SU-DHL-6 (cell line): ENCODE measurements around the gene FTCDNL1.

Experiments
- H2AFZ ChIP-seq: fragments of 200-600 bp; sonication (generic); 2 replicates; pipeline ENCODE4 v1.6.1; 2014; ENCODE audit warnings: low read depth, mild to moderate bottlenecking, moderate library complexity, mixed read lengths, antibody characterized with exemption, low read length; ENCODE audit not compliant: severe bottlenecking
- H3F3A ChIP-seq: fragments of 200-600 bp; shearing (Covaris generic); 2 replicates; pipeline ENCODE4 v1.6.0; 2016; ENCODE audit warnings: antibody characterized with exemption, mild to moderate bottlenecking; ENCODE audit not compliant: insufficient read depth
- H3K27ac ChIP-seq: fragments of 200-600 bp; sonication (generic); 2 replicates; pipeline ENCODE4 v1.5.1; 2016; ENCODE audit warnings: low read depth, mild to moderate bottlenecking, low read length, moderate library complexity, mixed read lengths
- H3K27me3 ChIP-seq: fragments of 200-600 bp; sonication (generic), shearing (Covaris generic); 2 replicates; pipeline ENCODE4 v1.6.0; 2014; ENCODE audit warnings: mild to moderate bottlenecking, low read length
- H3K36me3 ChIP-seq: fragments of 200-600 bp; sonication (generic); 2 replicates; pipeline ENCODE4 v1.6.1; 2014; ENCODE audit warnings: mild to moderate bottlenecking, low read length, mixed read lengths
- H3K4me2 ChIP-seq: fragments of 300-600, 200-600 bp; shearing (Covaris generic), sonication (generic); 2 replicates; pipeline ENCODE4 v1.6.0; 2014; ENCODE audit warnings: low read length, low read depth, mild to moderate bottlenecking; ENCODE audit not compliant: poor library complexity, severe bottlenecking
- H3K4me3 ChIP-seq: fragments of 200-600 bp; sonication (generic); 2 replicates; pipeline ENCODE4 v1.5.1; 2014; ENCODE audit warnings: antibody characterized with exemption, low read length, mild to moderate bottlenecking, mixed read lengths; ENCODE audit not compliant: insufficient read depth, poor library complexity, severe bottlenecking
- H3K79me2 ChIP-seq: fragments of 200-600 bp; sonication (generic); 2 replicates; pipeline ENCODE4 v1.6.1; 2014; ENCODE audit warnings: mild to moderate bottlenecking, low read length, moderate library complexity; ENCODE audit not compliant: insufficient read depth
- H3K9ac ChIP-seq: fragments of 200-600 bp; sonication (generic); 2 replicates; pipeline ENCODE4 v1.7.0; 2014; ENCODE audit warnings: mild to moderate bottlenecking, low read length
- H3K9me2 ChIP-seq: fragments of 200-600 bp; sonication (generic); replicated peaks from 2 replicates; pipeline ENCODE4 v1.6.1; 2014; ENCODE audit warnings: low read length; ENCODE audit not compliant: insufficient read depth
- H3K9me3 ChIP-seq: fragments of 200-600 bp; sonication (generic); 2 replicates; pipeline ENCODE4 v1.6.1; 2014; ENCODE audit warnings: low read length, mixed read lengths; ENCODE audit not compliant: insufficient read depth
- H4K20me1 ChIP-seq: fragments of 200-600 bp; sonication (generic); 2 replicates; pipeline ENCODE4 v1.6.1; 2014; ENCODE audit warnings: low read depth, mild to moderate bottlenecking, antibody characterized with exemption, low read length, moderate library complexity, mixed read lengths
- CTCF ChIP-seq: fragments of 200-600 bp; sonication (generic); IDR thresholded peaks from one replicate; pipeline ENCODE4 v1.5.1; 2017; ENCODE audit warnings: antibody characterized with exemption, mild to moderate bottlenecking, low read length, moderate library complexity; ENCODE audit not compliant: insufficient read depth, poor library complexity, severe bottlenecking
- EZH2phosphoT487 ChIP-seq: fragments of 200-600 bp; sonication (generic), shearing (Covaris generic); conservative IDR thresholded peaks from 2 replicates; pipeline ENCODE4 v1.6.1; 2018; ENCODE audit warnings: mild to moderate bottlenecking, antibody characterized with exemption, low read length, moderate library complexity, mixed read lengths

Gene FTCDNL1

GRCh38 chr2:199829628-199830027, 21.4 kb downstream of the FTCDNL1 start:
- TF ChIP-seq CTCF (no peak), EZH2phosphoT487 (no peak)
- no peaks in the 10 kb centered on the region for H3K9me3 ChIP-seq
- H3K36me3 ChIP-seq: no peaks in the 10 kb centered on the region
- no peak overlapping the region for H3K4me2 ChIP-seq
- no peak overlapping the region for H2AFZ ChIP-seq
- no peaks in the 10 kb centered on the region for H3K9me2 ChIP-seq
- H3K27me3 ChIP-seq: no peaks in the 10 kb centered on the region
- H3K4me3 ChIP-seq: no peak overlapping the region
- H3K9ac ChIP-seq: no peak overlapping the region
- no peaks in the 10 kb centered on the region for H4K20me1 ChIP-seq
- H3K79me2 ChIP-seq: no peaks in the 10 kb centered on the region
- H3F3A ChIP-seq: no peaks in the 10 kb centered on the region
- H3K27ac ChIP-seq: no peak overlapping the region

GRCh38 chr2:199819746-199820145, 31.2 kb downstream of the FTCDNL1 start:
- H3K36me3 ChIP-seq: no peaks in the 10 kb centered on the region
- no peak overlapping the region for H3K9ac ChIP-seq
- no peaks in the 10 kb centered on the region for H3K27me3 ChIP-seq
- H3K9me2 ChIP-seq: no peaks in the 10 kb centered on the region
- H3K9me3 ChIP-seq: no peaks in the 10 kb centered on the region
- no peaks in the 10 kb centered on the region for H3K79me2 ChIP-seq
- no peaks in the 10 kb centered on the region for H4K20me1 ChIP-seq
- no peak overlapping the region for H3K27ac ChIP-seq
- H3F3A ChIP-seq: no peaks in the 10 kb centered on the region
- no peak overlapping the region for H3K4me3 ChIP-seq
- no peak overlapping the region for H2AFZ ChIP-seq
- TF ChIP-seq EZH2phosphoT487 (no peak), CTCF (no peak)
- no peak overlapping the region for H3K4me2 ChIP-seq

- no peak overlapping the region for H3K27ac ChIP-seq
- TF ChIP-seq CTCF: no peak
- TF ChIP-seq EZH2phosphoT487: no peak
- no peaks in the 10 kb centered on the region for H3F3A ChIP-seq
- no peaks in the 10 kb centered on the region for H3K36me3 ChIP-seq
- no peak overlapping the region for H3K4me2 ChIP-seq
- H3K9me3 ChIP-seq: no peaks in the 10 kb centered on the region
- H3K27me3 ChIP-seq: no peaks in the 10 kb centered on the region
- H2AFZ ChIP-seq: no peak overlapping the region
- H3K4me3 ChIP-seq: no peak overlapping the region
- no peaks in the 10 kb centered on the region for H3K79me2 ChIP-seq
- no peaks in the 10 kb centered on the region for H4K20me1 ChIP-seq
- no peak overlapping the region for H3K9ac ChIP-seq
- no peaks in the 10 kb centered on the region for H3K9me2 ChIP-seq
These were observed 32.2 kb downstream of the FTCDNL1 start for GRCh38 chr2:199818754-199819153.

GRCh38 chr2:199818026-199818425, 33.0 kb downstream of the FTCDNL1 start:
- Histone ChIP-seq H3K79me2 (no peaks in the 10 kb centered on the region), H3K36me3 (no peaks in the 10 kb centered on the region), H3K9me2 (no peaks in the 10 kb centered on the region), H3K27ac (no peak overlapping the region), H3K9me3 (no peaks in the 10 kb centered on the region), H3K9ac (no peak overlapping the region), H2AFZ (no peak overlapping the region), H4K20me1 (no peaks in the 10 kb centered on the region), H3K27me3 (no peaks in the 10 kb centered on the region; the same call in 1 of the 2 replicates), H3K4me2 (no peak overlapping the region), H3F3A (no peaks in the 10 kb centered on the region), H3K4me3 (no peak overlapping the region)
- TF ChIP-seq CTCF (no peak), EZH2phosphoT487 (no peak)
